Measurements from ENCODE around the gene COL28A1.

The COL28A1 gene

DNA sequence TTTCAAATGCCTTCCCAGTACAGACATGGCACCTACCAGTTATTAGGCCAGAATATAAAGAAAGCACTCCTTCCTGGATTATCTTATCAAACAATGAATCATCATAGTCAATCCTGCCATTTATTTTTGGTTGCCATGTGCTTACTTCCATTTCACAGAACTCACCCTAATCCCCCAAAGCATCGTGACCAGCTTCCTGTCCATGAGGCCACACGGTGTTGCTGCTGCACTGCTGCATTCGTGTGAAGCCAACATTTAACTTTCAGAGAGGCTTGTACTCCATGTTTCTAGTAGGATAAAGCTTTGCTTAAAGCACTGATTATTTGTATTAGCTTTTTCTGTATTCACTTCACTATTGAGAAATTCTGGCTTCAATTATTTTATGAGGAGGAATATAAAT, 14.4 kb downstream of the COL28A1 start:
- in situ Hi-C loops (cut with MboI; ENCODE audit: low sequenced_read_pairs), result no loop called here

DNA sequence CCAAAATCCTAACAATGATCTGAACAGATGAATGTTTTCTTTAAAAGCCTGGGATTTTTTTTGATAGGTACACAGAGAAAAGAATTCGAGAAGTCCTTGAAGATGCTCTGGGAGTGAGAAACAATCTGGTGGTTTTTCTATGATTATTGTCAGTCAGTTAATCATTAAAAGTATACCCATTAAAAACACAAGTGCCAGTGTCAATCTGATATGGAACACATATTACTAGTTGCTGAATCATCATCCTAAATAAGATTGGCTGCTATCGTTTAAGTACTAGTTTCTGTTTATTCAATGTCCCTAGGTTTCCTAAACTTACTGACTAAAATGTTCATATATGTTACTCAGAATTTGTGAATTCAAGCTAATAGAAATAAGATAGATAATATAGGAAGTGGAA, 16.1 kb downstream of the COL28A1 start:
- in situ Hi-C loops (cut with MboI; ENCODE audit: low sequenced_read_pairs), result no loop called here

DNA sequence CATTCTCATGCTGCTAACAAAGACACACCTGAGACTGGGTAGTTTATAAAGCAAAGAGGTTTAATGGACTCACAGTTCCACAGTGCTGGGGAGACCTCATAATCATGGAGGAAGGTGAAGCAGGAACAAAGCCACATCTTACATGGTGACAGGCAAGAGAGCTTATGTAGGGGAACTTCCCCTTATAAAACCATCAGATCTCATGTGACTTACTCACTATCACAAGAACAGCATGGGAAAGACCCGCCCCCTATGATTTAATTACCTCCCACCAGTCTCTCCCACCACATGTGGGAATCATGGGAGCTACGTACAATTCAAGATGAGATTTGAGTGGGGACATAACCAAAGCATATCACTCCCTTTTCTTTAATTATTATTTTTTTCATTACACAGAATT, 16.6 kb downstream of the COL28A1 start:
- in situ Hi-C loops (cut with MboI; ENCODE audit: low sequenced_read_pairs), result no loop called here

DNA sequence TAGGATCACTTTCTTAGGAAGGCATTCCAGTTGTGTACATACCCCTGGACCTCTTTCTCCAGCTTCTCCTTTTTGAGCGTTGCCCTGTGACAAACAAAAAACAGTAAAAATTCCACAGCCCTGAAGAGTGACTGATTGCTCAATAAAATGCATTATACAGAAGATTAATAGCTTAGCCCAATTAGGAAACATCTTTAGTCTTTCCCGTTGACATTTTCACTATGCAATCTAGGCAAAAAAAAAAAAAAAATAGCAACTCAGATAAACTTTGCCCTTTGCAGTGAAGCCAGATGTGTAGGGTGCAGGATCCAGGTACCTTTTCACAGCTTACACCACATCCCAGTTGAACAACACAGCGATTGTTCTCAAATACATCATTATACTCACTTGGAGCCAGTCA, 17.9 kb downstream of the COL28A1 start:
- in situ Hi-C loops (cut with MboI; ENCODE audit: low sequenced_read_pairs), result no loop called here

DNA sequence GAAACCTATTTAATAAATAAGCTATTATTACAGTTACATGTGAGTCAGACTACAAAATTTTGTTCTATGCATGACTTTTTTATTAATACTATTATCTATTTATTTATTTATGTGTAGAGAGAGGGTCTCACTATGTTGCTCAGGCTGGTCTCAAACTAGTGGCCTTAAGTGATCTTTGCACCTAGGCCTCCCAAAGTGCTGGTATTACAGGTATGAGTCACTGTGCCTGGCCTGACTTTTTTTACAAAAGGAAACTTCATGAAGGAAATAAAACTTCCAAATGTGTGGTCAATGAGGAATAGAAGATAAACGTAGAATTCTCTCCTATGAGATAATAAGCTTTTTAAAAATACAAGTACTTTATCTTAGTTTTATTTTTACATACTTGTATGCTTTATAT, 19.0 kb downstream of the COL28A1 start:
- in situ Hi-C loops (cut with MboI; ENCODE audit: low sequenced_read_pairs), result no loop called here

DNA sequence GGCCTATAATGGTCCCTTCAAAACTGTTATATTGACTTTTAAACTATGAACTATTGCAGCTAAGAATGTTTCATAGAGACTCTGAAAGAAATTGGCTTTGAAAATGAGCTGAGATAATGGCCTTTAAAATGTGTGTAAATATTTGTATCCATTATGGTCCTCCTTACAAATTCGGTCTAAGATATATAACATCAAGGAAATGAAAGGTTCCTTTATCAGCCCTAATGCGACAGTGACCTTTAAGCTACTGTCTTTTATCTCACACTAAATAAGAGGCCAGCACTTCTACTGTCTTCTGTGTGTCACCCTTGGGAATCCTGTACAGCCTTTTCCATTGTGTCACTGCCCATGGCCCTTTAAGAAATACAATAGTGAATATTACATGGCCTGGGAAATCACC, 19.5 kb downstream of the COL28A1 start:
- in situ Hi-C loops (cut with MboI; ENCODE audit: low sequenced_read_pairs), result no loop called here

DNA sequence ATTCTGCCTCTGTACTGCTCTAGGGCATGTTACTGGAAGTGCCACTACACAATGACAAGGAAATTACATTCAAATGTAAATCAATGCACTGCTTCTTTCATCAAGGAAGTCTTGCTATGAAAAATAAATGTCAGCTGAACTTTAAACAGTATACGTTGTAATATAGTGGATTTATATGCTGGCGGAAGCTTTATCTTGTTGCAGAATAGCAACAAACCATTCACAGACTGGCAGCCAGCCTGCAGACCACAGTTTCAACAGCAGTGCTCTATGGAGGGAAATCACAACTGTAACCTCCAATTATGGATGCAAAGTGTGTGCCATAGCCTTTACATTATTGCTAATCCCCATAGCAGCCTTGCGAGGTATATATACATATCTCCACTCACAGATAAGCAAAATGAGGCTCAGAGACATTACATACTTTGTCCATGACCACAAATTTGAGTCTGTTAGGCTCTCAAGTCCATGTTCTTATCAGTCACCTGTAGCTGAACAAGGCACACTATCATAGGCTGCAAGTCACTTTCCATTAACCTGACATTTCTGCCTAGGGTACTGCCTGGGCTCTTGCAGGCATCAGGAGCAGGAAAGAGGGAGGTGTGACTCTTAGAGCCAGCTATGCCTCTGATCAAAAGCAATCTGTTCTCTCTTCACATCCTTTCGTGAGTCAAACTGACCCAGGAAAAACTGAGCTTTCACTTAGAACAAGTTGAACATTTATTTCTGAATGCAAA, 22.6 kb downstream of the COL28A1 start:
- in situ Hi-C loops (cut with MboI; ENCODE audit: low sequenced_read_pairs), result no loop called here

DNA sequence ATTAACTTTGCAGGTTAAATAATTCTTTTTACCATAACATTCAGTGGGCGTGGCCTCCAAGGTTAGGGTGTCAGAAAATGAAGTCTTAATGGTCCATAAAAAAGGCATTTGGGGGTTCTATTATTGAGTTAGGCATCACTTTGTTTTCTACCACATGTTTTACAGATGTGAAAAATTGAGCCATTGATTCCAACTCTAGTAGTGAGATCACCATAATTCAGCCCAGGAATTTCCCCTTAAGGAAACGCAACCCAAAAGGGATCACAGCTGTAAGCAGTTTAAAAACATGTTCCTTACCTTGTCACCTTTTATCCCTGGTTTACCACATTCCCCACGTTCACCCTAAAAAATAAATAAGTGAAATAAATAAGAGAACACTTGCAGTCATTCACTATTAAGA, 24.9 kb downstream of the COL28A1 start:
- in situ Hi-C loops (cut with MboI; ENCODE audit: low sequenced_read_pairs), result no loop called here

DNA sequence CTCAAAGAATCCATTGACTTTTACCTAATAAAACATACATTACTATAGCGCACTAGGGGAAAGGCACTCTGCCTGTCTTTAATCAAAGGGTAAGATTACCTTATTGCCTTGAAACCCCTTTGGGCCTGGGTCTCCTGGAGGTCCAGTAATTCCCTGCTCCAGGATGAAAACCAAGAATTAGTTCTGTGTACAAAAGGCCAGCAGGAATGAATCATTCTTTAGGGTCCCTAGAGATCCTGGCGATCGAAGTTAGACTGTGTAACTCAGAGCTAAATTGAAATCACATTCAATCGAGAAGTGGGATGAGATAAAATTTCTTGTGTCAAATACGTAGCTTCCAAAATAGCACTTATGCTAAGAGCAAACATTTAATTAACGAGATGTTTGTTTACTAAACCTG, 29.8 kb downstream of the COL28A1 start:
- in situ Hi-C loops (cut with MboI; ENCODE audit: low sequenced_read_pairs), result no loop called here

DNA sequence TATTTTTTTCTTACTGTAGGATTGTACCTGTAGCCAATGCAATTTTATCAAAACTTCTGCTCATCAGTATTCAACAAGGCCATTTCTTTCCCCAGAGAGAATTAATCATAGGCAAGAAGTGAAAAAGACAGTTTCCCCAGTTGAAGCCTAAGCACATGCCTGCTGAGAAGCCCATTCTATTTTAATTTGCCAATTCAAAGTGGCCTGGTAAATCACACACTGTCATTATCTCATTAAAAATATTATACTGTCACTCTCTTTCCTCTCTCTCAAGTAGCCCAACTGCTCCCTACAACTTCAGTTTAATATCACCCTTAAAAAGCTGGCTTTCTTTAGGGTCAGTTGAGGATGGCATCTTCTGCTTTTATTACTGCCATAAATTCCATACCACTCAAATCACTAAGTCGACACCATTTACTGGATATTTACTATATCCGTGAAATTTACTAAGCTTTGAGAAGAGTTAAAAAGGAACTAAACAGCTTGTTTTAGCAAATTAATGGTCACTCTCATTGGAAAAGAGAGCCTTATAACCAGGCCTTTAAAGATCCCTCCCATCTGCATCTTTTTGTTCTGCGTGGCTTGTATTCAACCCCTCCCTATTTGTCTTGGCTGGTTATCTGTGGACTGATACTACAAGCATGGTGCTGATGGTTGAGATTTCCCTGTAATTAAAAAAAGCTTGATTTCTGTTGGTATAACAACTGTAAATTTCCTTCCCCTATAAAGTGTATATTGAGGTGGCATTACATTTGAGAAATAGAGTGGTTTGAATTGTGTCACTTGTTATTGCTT, 30.6 kb downstream of the COL28A1 start:
- in situ Hi-C loops (cut with MboI; ENCODE audit: low sequenced_read_pairs), result no loop called here

DNA sequence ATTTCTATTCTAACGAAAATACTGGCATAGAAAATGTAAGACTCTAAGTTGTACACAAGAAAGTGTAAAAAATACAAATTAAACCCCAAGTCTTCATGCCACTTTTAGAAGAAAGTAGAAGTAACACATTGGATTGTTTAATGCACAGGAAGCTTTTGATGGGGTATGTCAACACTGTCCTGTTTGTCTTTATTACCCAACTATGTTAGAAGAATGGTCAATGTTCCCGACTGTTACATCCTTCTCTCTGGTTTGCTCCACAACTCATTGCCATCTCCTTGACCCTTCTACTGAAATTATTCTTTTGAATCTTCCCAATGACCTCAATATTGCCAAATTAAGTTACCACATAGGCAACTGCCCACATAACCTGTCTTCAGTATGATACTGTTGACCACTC, 35.8 kb downstream of the COL28A1 start:
- in situ Hi-C loops (cut with MboI; ENCODE audit: low sequenced_read_pairs), result no loop called here

DNA sequence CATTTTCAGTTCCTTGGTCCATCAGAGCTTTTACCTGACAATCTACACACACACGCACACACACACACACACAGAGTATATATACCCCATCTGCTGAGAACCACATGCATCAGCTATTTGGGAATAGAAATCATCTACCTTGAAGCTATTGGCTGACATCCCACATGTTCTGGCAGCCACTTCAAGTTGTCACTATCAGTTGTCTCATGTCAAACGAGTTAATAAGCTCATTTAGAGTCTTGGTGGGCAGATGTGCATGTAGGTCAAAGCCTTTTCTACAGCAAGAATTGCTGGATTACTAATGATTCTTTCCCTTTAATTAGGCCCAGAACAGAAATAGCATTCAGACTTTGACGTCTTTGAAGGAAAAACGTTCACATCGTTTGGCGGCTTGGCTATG, 36.8 kb downstream of the COL28A1 start:
- in situ Hi-C loops (cut with MboI; ENCODE audit: low sequenced_read_pairs), result no loop called here

DNA sequence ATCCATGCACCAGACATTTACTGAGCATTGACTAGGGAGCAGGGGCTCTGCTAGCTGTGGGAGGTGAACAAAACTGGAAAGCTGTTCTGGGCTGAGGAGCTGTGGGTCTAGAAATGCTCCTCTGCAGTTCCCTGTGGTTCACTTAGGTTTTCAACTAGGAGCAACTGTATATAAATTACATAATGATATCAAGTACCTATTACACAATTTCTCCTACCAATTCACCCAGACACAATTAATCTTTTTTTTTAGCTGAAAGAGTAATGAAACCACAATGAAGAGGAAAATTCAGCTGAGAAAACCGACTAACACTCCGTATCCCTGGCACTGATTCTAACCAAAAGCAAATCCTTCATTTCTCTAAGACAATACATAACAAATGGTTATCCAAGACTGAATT, 39.4 kb downstream of the COL28A1 start:
- in situ Hi-C loops (cut with MboI; ENCODE audit: low sequenced_read_pairs), result no loop called here

DNA sequence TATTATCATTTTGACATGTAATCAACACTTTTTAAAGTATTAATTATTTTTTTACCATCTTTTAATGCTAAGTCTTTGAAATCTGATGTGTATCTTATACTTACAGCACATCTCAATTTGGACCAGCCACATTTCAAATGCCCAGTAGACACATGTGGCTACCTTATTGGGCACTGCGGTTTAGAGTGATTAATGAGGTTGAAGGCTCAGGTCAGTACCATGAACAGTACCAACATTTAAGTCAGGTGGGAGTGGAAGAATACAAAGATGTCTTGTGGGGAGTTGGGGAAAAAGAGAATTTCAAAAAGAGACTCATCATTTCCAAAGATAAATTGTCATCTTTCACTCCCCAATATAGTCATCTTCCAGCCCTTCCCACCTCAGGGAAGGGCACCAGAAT, 40.5 kb downstream of the COL28A1 start:
- in situ Hi-C loops (cut with MboI; ENCODE audit: low sequenced_read_pairs), result no loop called here

DNA sequence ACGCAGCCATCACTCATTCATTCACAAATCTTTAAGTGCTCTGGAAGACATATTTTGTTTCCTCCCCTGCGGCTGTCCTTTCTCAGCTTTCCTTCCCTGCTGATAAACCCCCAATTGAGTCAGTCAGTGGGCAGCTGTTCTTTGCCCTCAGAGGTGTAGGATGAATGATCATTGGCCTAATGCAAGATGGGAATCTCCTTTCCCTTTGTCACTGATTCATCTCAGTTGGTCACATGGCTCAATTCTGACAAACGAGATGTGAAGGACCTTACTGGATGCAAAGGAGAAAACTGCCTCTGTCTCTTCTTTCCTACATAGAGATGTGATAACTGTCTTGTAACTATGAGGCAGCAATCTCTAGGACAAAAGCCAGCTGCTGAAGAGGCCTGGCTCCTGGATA, 44.6 kb downstream of the COL28A1 start:
- in situ Hi-C loops (cut with MboI; ENCODE audit: low sequenced_read_pairs), result no loop called here

DNA sequence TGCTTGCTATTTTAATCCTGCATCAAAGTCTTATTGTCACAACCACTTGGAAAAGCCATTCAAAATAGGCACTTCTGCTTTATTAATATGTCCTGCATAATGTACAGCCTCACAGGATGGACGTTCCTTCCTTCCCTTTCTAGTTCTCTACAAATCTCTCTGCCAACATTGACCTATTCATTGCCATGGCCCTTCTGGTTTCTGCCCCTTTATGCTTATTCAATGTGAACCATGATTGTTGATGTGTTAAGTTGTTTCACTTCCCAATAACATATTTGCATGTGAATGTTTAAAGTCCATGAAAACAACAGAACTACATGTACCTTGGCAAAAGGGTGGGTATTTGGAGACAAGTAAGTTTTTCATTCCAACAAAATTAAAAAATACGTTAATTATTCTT, 45.7 kb downstream of the COL28A1 start:
- in situ Hi-C loops (cut with MboI; ENCODE audit: low sequenced_read_pairs), result no loop called here

DNA sequence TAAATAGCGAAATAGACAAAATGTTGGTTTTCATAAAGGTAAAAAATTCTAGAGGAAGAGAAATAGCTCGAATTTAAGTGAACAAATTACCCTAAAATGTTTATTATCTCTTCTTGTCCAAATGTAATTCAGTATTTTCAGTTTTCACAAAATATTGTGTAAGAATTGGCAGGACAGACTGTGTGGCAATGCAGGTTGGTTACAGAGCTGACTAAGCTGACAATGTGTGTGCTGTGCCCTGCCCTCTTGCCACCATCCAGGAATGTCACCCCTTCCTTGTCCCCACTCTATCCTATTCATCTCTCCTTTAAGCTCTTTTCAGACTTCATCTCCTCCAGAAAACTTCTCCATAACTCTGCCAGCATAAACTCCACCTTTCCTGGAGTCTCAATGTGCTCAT, 46.1 kb downstream of the COL28A1 start:
- in situ Hi-C loops (cut with MboI; ENCODE audit: low sequenced_read_pairs), result no loop called here

DNA sequence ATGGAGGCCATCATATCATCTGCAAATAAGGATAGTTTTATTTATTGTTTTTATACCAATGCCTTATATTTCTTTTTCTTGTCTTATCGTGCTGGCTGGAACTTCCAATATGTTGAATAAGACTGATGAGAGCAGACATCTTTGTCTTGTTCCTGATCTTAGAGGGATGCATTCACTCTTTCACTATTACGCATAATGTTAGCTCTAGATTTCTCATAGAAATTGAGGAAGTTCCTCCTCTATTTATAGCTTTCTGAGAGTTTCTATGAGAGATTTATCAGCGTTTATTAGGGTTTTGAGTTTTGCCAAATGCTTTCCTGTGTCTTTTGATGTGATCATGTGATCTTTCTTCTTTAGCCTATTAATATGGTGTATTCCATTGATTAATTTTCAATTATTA, 49.3 kb downstream of the COL28A1 start:
- in situ Hi-C loops (cut with MboI; ENCODE audit: low sequenced_read_pairs), result no loop called here

DNA sequence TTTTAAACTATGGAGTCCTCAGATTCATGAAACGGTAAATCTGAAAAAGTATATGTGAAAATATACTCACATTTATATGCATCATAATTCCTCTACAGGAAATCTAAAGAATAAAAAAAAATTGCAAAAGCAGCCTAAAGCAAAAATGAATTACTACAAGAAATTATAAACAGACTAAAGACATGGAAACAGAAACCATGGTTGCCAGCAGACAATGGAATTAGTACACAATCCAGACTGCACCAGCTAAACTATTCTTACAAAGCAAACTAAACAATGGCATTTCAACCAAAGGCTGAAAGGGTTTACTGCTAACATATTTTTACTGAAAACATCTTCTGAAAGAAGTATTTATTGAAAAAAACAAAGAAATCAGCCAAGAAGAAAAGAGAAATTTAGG, 51.6 kb downstream of the COL28A1 start:
- in situ Hi-C loops (cut with MboI; ENCODE audit: low sequenced_read_pairs), result no loop called here

DNA sequence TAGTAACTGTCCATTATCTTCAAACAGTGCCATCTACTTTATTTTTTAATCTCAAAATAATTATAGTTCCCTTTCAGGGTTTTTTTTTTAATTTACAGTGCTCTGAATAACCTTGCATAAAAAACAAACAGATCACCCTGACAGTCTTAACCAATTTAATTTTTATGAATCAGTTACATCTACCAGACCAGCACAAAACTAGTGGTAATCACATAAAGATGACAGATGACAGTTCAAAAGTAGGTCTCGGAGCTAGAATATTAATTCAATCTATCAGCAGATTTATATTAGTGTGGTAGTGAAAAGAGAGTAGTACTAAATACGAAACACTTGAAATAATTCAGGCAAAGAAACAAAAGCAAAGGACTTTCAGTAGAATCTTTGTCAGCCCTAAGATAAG, 53.9 kb downstream of the COL28A1 start:
- in situ Hi-C loops (cut with MboI; ENCODE audit: low sequenced_read_pairs), result no loop called here

DNA sequence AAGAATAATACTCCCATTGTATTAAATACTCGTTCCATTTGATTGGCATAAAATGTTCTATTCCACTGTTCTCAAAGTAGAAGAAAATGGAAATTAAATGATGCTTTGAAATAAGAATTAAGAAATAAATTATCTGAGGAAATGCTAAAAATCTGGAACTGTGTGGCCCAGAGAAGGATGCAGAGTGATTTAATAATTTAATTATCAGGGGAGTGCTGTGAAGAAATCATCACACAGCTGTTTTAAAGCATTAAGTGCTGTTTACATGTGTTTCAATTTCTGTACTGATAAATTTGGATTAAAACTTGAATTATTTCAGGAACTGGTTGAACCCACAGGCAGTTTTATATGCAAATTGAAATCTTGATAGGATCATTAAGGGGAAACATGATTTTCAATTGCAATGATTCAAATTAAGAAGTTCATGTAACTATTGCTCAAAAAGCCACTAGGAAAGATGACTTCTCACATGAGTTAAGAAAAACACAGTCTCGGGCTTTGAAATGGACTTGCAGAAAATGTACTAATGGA, 56.3 kb downstream of the COL28A1 start:
- in situ Hi-C loops (cut with MboI; ENCODE audit: low sequenced_read_pairs), result no loop called here

DNA sequence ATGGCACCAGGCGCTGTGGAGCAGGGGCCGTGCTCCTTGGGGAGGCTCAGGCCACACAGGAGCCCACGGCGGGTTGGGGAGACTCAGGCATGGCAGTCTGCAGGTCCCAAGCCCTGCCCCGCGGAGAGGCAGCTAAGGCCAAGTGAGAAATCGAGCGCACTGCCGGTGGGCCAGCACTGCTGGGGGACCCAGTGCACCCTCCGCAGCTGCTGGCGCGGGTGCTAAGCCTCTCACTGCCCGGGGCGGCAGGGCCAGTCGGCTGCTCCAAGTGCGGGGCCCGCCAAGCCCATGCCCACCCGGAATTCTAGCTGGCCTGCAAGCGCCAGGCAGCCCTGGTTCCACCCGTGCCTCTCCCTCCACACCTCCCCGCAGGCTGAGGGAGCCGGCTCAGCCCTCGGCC, 57.1 kb downstream of the COL28A1 start:
- in situ Hi-C loops (cut with MboI; ENCODE audit: low sequenced_read_pairs), result no loop called here

Data from HL-60/S4 treated with phorbol 12-myristate 13-acetate at 8.2 ng/mL for 4 days and 3 days (cell line).